Endothelial cell of umbilical vein (primary cell): ENCODE measurements around the gene KRTAP10-1. TPM values are rescaled to one million over a fixed set of nuclear protein-coding genes. Genes with fewer than 3 reads are reported as not detected.

Source experiments
- BruUV-seq: library from RNA; stranded (reverse); fragments of 400-500 nt; replicated peaks from 2 replicates; lab custom pipeline; 2021; lab: Mats Ljungman, UMichigan
- CTCF ChIA-PET: fragments of 300-600, 350-600 bp; sonication (Branson Sonifier 250); formaldehyde crosslinking; loops from one replicate; lab custom pipeline; 2021; ENCODE audit warnings: antibody characterized with exemption, inconsistent platforms; lab: Charles Lee
- POLR2A ChIA-PET: fragments of 300-600, 350-600 bp; sonication (Branson Sonifier 250); formaldehyde crosslinking; loops from one replicate; lab custom pipeline; 2021; ENCODE audit warnings: antibody characterized with exemption, inconsistent platforms; lab: Charles Lee
- DNase-seq: peaks from one replicate; pipeline ENCODE4 v3.0.0-alpha.2; 2011; ENCODE audit warnings: low read depth, low spot score
- FAIRE-seq: peaks from 2 replicates; lab custom pipeline; 2011; peaks lifted over from hg19 to GRCh38; lab: Jason Lieb, UNC
- H2AFZ ChIP-seq: 2 replicates; pipeline ENCODE4 v1.6.0; 2012; ENCODE audit warnings: low read depth, low read length, control low read depth, inconsistent platforms
- H3K27ac ChIP-seq: 2 replicates; pipeline ENCODE4 v1.5.1; 2011; ENCODE audit warnings: low read depth, mild to moderate bottlenecking, control low read depth, low read length, moderate library complexity; ENCODE audit not compliant: insufficient read depth
- H3K27me3 ChIP-seq, 2 experiments: 2 replicates each; pipeline versions ENCODE4 v1.6.0 to v1.6.1; 2011; ENCODE audit warnings: low read length in 2 of 2, mixed read lengths in 1 of 2; ENCODE audit not compliant: control insufficient read depth in 2 of 2, insufficient read depth in 2 of 2
- H3K36me3 ChIP-seq, 2 experiments: 2 replicates in 1 of 2; 3 replicates in 1 of 2; pipeline ENCODE4 v1.5.1; 2011; ENCODE audit warnings: low read length in 2 of 2, mild to moderate bottlenecking in 1 of 2, moderate library complexity in 1 of 2; ENCODE audit not compliant: control insufficient read depth in 2 of 2, insufficient read depth in 2 of 2; ENCODE audit errors: extremely low read depth in 1 of 2
- H3K4me1 ChIP-seq: 3 replicates; pipeline ENCODE4 v1.5.1; 2011; ENCODE audit warnings: mild to moderate bottlenecking, low read length; ENCODE audit not compliant: control insufficient read depth, insufficient read depth; ENCODE audit errors: extremely low read depth
- H3K4me2 ChIP-seq: 2 replicates; pipeline ENCODE4 v1.6.1; 2011; ENCODE audit warnings: low read length, control low read depth, mixed read lengths; ENCODE audit not compliant: insufficient read depth
- H3K4me3 ChIP-seq, 3 experiments: fragments of 200-600 bp in 1 of 3; sonication (generic), shearing (Covaris generic) in 1 of 3; replicated peaks in 1 of 3; 2 replicates each; pipeline ENCODE4 v1.5.1; 2011 to 2016; ENCODE audit warnings: control low read depth in 3 of 3, low read length in 3 of 3, mild to moderate bottlenecking in 2 of 3, inconsistent platforms in 1 of 3, low read depth in 1 of 3, moderate library complexity in 1 of 3; ENCODE audit not compliant: insufficient read depth in 1 of 3
- H3K79me2 ChIP-seq: 2 replicates; pipeline ENCODE4 v1.6.0; 2012; ENCODE audit warnings: low read length, inconsistent platforms; ENCODE audit not compliant: control insufficient read depth, insufficient read depth
- H3K9ac ChIP-seq: replicated peaks from 2 replicates; pipeline ENCODE3; 2011; ENCODE audit warnings: low read length, control low read depth; ENCODE audit not compliant: insufficient read depth; ENCODE audit errors: extremely low read depth
- H3K9me1 ChIP-seq: replicated peaks from 3 replicates; pipeline ENCODE4 v1.6.0; 2011; ENCODE audit warnings: mild to moderate bottlenecking, low read length; ENCODE audit not compliant: control insufficient read depth, insufficient read depth; ENCODE audit errors: extremely low read depth
- H3K9me3 ChIP-seq: replicated peaks from 2 replicates; pipeline ENCODE4 v1.5.1; 2012; ENCODE audit warnings: low read length, inconsistent platforms; ENCODE audit not compliant: control insufficient read depth, insufficient read depth
- H4K20me1 ChIP-seq: replicated peaks from 2 replicates; pipeline ENCODE3; 2011; ENCODE audit warnings: mild to moderate bottlenecking, low read length; ENCODE audit not compliant: control insufficient read depth, insufficient read depth; ENCODE audit errors: extremely low read depth
- EZH2 ChIP-seq: IDR thresholded peaks from 2 replicates; pipeline ENCODE4 v1.6.1; 2012; ENCODE audit warnings: borderline replicate concordance, low read depth, mild to moderate bottlenecking, moderate library complexity, low read length, inconsistent platforms; ENCODE audit not compliant: severe bottlenecking
- FOS ChIP-seq: IDR thresholded peaks from 2 replicates; pipeline ENCODE4 v1.6.1; 2011; ENCODE audit warnings: mild to moderate bottlenecking, low read length, moderate library complexity, borderline replicate concordance; ENCODE audit not compliant: insufficient read depth
- GATA2 ChIP-seq: IDR thresholded peaks from 2 replicates; pipeline ENCODE4 v1.7.0; 2011; ENCODE audit warnings: low read depth, mild to moderate bottlenecking, moderate library complexity, mixed read lengths, low read length; ENCODE audit not compliant: insufficient read length, insufficient read depth
- JUN ChIP-seq: IDR thresholded peaks from 2 replicates; pipeline ENCODE4 v1.6.1; 2011; ENCODE audit warnings: borderline replicate concordance, low read depth; ENCODE audit not compliant: insufficient read length, insufficient read depth
- MAX ChIP-seq: IDR thresholded peaks from 2 replicates; pipeline ENCODE4 v1.6.1; 2011; ENCODE audit not compliant: insufficient read depth, insufficient read length
- MYC ChIP-seq: IDR thresholded peaks from one replicate; pipeline ENCODE4 v1.6.1; 2011; ENCODE audit warnings: mild to moderate bottlenecking, low read depth, low read length
- POLR2A ChIP-seq: IDR thresholded peaks from 2 replicates; pipeline ENCODE4 v1.6.1; 2012; ENCODE audit warnings: low read depth, mild to moderate bottlenecking, control low read depth, low read length
- POLR2AphosphoS5 ChIP-seq: IDR thresholded peaks from 2 replicates; pipeline ENCODE4 v1.6.1; 2012; ENCODE audit warnings: low read depth, mild to moderate bottlenecking, control low read depth, low read length, moderate library complexity; ENCODE audit not compliant: insufficient read depth
- dilution Hi-C: fragments of 300-500 bp; cut with MboI; formaldehyde crosslinking; loops from one replicate; pipeline ENCODE4 v1.15.0; 2019; ENCODE audit warnings: low sequenced_read_pairs; ENCODE audit not compliant: extremely low pct_ligation_motif_present
- intact Hi-C: fragments of 100-400 bp; cut with micrococcal nuclease; formaldehyde crosslinking; loops from one replicate; pipeline ENCODE4 v1.10.0; 2022
- polyA plus RNA-seq, 4 experiments: library from polyadenylated mRNA; depleted of rRNA in 3 of 4; stranded (reverse) in 3 of 4; unstranded in 1 of 4; fragments of >200 nt; gene quantifications; 2 replicates each; pipeline versions ENCODE4 v1.2.1 to v1.2.3, GENCODE V29; 2011 to 2012; ENCODE audit warnings: missing spikeins in 1 of 4
- total RNA-seq: library from RNA; stranded (reverse); gene quantifications from 2 replicates; pipeline ENCODE4 v1.2.3, GENCODE V29; 2021
- TF ChIP-seq, protein P1 (sequence below), 2 donors: IDR thresholded peaks; 1 replicate in 1 of 2; 2 replicates in 1 of 2; pipeline ENCODE4 v1.5.1; 2011; ENCODE audit warnings: low read length in 2 of 2, mild to moderate bottlenecking in 2 of 2, moderate library complexity in 2 of 2, control low read depth in 1 of 2, inconsistent platforms in 1 of 2, low read depth in 1 of 2; ENCODE audit not compliant: insufficient read depth in 1 of 2; ENCODE audit errors: extremely low read depth in 1 of 2

The KRTAP10-1 gene
- total and polyA plus RNA-seq, 2 donors (not counting 3 experiments of a cell fraction or from before 2014, with no cell fraction given): not detected

DNA sequence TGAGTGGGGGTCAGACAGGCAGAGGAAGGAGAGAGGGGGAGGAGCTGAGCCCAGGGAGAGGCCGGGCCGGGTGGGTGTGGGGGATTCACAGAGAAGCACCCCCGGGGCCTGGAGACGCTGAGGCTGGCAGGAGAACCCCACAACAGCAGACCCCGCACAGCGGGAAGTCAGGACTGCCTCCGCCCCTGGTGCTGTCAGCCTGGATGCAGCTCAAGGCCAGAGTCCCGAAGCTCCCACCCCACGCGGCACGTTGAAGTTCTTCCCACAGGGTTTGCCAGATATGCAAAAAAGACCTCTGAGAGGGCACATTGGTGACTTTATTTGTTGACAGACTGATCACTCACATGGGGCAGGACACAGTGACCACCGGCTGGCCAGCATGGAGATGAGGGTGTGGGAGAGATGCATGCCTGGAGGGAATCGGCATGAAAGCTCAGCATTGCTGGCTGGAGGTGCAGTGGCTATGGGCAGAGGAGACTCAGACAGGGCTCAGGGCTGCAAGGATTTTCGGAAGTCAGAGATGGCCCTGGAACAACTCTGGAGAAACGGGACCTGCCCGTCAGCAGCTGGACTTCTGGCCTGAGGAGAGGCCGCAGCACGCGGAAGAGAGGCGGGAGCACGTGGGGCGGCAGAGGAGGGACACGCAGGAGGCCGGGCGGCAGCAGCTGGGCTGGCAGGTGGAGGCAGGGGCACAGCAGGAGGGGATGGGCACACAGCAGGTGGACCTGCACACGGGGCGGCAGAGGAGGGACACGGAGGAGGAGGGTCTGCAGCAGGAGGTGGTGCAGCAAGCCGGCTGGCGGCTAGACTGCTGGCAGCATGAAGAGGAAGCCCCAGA lies 17.7 kb upstream of the KRTAP10-1 start:
- ChIA-PET POLR2A (no interaction called here), CTCF (no interaction called here)
- dilution Hi-C loops: no loop called here
- no TSS peak for BruUV-seq
- Histone ChIP-seq H4K20me1 (no peaks in the 10 kb centered on the region), H3K9ac (no peak overlapping the region), H3K9me1 (no peaks in the 10 kb centered on the region), H3K27me3 (peaks cover 0 to 3% of the 10 kb centered on the region in 2 experiments), H3K27ac (no peak overlapping the region), H3K9me3 (no peaks in the 10 kb centered on the region), H3K4me1 (no peaks in the 10 kb centered on the region), H3K4me3 (no peak overlapping the region), H3K79me2 (no peaks in the 10 kb centered on the region), H2AFZ (no peak overlapping the region), H3K36me3 (no peaks in the 10 kb centered on the region), H3K4me2 (no peak overlapping the region)
- intact Hi-C loops: no loop called here
- TF ChIP-seq POLR2AphosphoS5 (no peak), FOS (no peak), MAX (no peak), GATA2 (no peak), MYC (no peak), POLR2A (no peak), JUN (no peak), EZH2 (no peak)
- TF ChIP-seq, protein P1, sequence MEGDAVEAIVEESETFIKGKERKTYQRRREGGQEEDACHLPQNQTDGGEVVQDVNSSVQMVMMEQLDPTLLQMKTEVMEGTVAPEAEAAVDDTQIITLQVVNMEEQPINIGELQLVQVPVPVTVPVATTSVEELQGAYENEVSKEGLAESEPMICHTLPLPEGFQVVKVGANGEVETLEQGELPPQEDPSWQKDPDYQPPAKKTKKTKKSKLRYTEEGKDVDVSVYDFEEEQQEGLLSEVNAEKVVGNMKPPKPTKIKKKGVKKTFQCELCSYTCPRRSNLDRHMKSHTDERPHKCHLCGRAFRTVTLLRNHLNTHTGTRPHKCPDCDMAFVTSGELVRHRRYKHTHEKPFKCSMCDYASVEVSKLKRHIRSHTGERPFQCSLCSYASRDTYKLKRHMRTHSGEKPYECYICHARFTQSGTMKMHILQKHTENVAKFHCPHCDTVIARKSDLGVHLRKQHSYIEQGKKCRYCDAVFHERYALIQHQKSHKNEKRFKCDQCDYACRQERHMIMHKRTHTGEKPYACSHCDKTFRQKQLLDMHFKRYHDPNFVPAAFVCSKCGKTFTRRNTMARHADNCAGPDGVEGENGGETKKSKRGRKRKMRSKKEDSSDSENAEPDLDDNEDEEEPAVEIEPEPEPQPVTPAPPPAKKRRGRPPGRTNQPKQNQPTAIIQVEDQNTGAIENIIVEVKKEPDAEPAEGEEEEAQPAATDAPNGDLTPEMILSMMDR (IDR thresholded peaks at IDR 0.05; ENCODE audit: extremely low read depth in 1 of 2, insufficient read depth in 1 of 2, low read depth in 1 of 2, low read length in 2 of 2): no peak
- DNase-seq (no peak), FAIRE-seq (no peak)
